IPS-NIHi7 (cell line): ENCODE results near the gene ITLN1.
"Not testable (repeated sequence)": the region's sequence is repeated elsewhere in the genome, so short reads cannot be mapped to it uniquely, and the experiment has no call there.

Source experiments
- DNase-seq: peaks from one replicate; pipeline ENCODE4 v3.0.0; 2012; ENCODE audit warnings: mixed read lengths; ENCODE audit errors: extremely low spot score

The ITLN1 gene

GRCh38 chr1:160885042-160885441 lies at the start of gene ITLN1:
Gene ITLN1 (minus strand): TSS chr1:160885180. CDS start chr1:160884877, 303 bp downstream.
- DNase-seq: no peak

GRCh38 chr1:160933305-160933704 lies 48.3 kb upstream of the ITLN1 start:
- not testable (repeated sequence) for DNase-seq

- DNase-seq: no peak
Measured at GRCh38 chr1:160925652-160926244, 40.8 kb upstream of the ITLN1 start.

GRCh38 chr1:160924791-160925651 lies 40.0 kb upstream of the ITLN1 start:
- DNase-seq: no peak

GRCh38 chr1:160916666-160917065 lies 31.7 kb upstream of the ITLN1 start:
- no peak for DNase-seq

GRCh38 chr1:160913229-160913628 lies 28.2 kb upstream of the ITLN1 start:
- not testable (repeated sequence) for DNase-seq

GRCh38 chr1:160911925-160912324 lies 26.9 kb upstream of the ITLN1 start:
- DNase-seq: no peak

GRCh38 chr1:160911441-160911840 lies 26.5 kb upstream of the ITLN1 start:
- no peak for DNase-seq

GRCh38 chr1:160910170-160910750 lies 25.3 kb upstream of the ITLN1 start:
- no peak for DNase-seq

- DNase-seq: no peak
Measured at GRCh38 chr1:160907976-160908375, 23.0 kb upstream of the ITLN1 start.

GRCh38 chr1:160905617-160905989 lies 20.6 kb upstream of the ITLN1 start:
- DNase-seq: no peak

GRCh38 chr1:160904783-160905616 lies 20.0 kb upstream of the ITLN1 start:
- DNase-seq: no peak

GRCh38 chr1:160902251-160902650 lies 17.3 kb upstream of the ITLN1 start:
- DNase-seq: not testable (repeated sequence)

- no peak for DNase-seq
Measured at GRCh38 chr1:160901768-160902167, 16.8 kb upstream of the ITLN1 start.

GRCh38 chr1:160900683-160901082 lies 15.7 kb upstream of the ITLN1 start:
- not testable (repeated sequence) for DNase-seq

GRCh38 chr1:160894368-160895135 lies 9.6 kb upstream of the ITLN1 start:
- DNase-seq: not testable (repeated sequence)

GRCh38 chr1:160891474-160891873 lies 6.5 kb upstream of the ITLN1 start:
- no peak for DNase-seq

- no peak for DNase-seq
Measured at GRCh38 chr1:160888926-160889325, 3.9 kb upstream of the ITLN1 start.

GRCh38 chr1:160887071-160887470 lies 2.1 kb upstream of the ITLN1 start:
- no peak for DNase-seq

GRCh38 chr1:160884579-160884978 lies 401 bp downstream of the ITLN1 start:
- DNase-seq: peak; percentile 58
